HepG2 (cell line): Measurements from ENCODE around the gene TCAF1. TPM values are rescaled to one million over a fixed set of nuclear protein-coding genes. Genes with fewer than 3 reads are reported as not detected.

Experiments
- ATF1 ChIP-seq: IDR thresholded peaks from 2 replicates; pipeline ENCODE4 v1.6.1; 2016; ENCODE audit warnings: mild to moderate bottlenecking, control low read depth
- GABPA ChIP-seq, 2 experiments: IDR thresholded peaks; 2 replicates each; pipeline ENCODE4 v1.6.1; 2011 to 2016; ENCODE audit warnings: low read depth in 2 of 2, low read length in 1 of 2, missing biosample characterization in 1 of 2, missing genetic modification characterization in 1 of 2
- LCORL ChIP-seq, 2 experiments: fragments of 450-650 bp in 1 of 2; sonication (generic) in 1 of 2; formaldehyde crosslinking in 1 of 2; IDR thresholded peaks; 2 replicates each; pipeline versions ENCODE4 v1.5.0 to v1.6.1; 2017 to 2020; ENCODE audit warnings: antibody characterized with exemption in 1 of 2, missing genetic modification reagents in 1 of 2
- NFRKB ChIP-seq: fragments of 450-650 bp; IDR thresholded peaks from 2 replicates; pipeline ENCODE4 v1.6.1; 2017
- NR3C1 ChIP-seq: sonication (generic); formaldehyde crosslinking; IDR thresholded peaks from 2 replicates; pipeline ENCODE4 v1.4.0; 2020; ENCODE audit warnings: missing genetic modification reagents
- SATB2 ChIP-seq: sonication (generic); formaldehyde crosslinking; IDR thresholded peaks from 2 replicates; pipeline ENCODE4 v1.5.0; 2020; ENCODE audit warnings: missing genetic modification reagents
- YY1 ChIP-seq: IDR thresholded peaks from 2 replicates; pipeline ENCODE4 v1.6.1; 2011; ENCODE audit warnings: low read length, low read depth, moderate library complexity, mild to moderate bottlenecking; ENCODE audit not compliant: insufficient read depth, insufficient replicate concordance
- ZBTB7A ChIP-seq: sonication (generic); formaldehyde crosslinking; IDR thresholded peaks from 2 replicates; pipeline ENCODE4 v1.8.0; 2022; ENCODE audit warnings: mild to moderate bottlenecking, missing genetic modification reagents
- ZFP1 ChIP-seq: IDR thresholded peaks from 2 replicates; pipeline ENCODE4 v1.6.1; 2016
- ZNF124 ChIP-seq: sonication (generic); formaldehyde crosslinking; IDR thresholded peaks from 2 replicates; pipeline ENCODE4 v1.4.0; 2020; ENCODE audit warnings: missing genetic modification reagents
- ZNF547 ChIP-seq: sonication (generic); formaldehyde crosslinking; IDR thresholded peaks from 2 replicates; pipeline ENCODE4 v1.5.1; 2020; ENCODE audit warnings: mild to moderate bottlenecking, missing genetic modification reagents
- ZNF713 ChIP-seq: sonication (generic); formaldehyde crosslinking; IDR thresholded peaks from 2 replicates; pipeline ENCODE4 v1.4.0; 2020; ENCODE audit warnings: mild to moderate bottlenecking, missing genetic modification reagents
- ZNF720 ChIP-seq: sonication (generic); formaldehyde crosslinking; IDR thresholded peaks from 2 replicates; pipeline ENCODE4 v1.4.0; 2020; ENCODE audit warnings: missing genetic modification reagents
- polyA plus RNA-seq, 8 experiments: library from polyadenylated mRNA; depleted of rRNA in 3 of 8; stranded (reverse) in 7 of 8; unstranded in 1 of 8; fragments of >200 nt; fragmentation: Illumina TruSeq in 4 of 8; extraction: Trizol in 4 of 8; gene quantifications; 2 replicates each; pipeline versions ENCODE4 v1.2.1 to v1.2.3, GENCODE V29; 2011 to 2016; ENCODE audit warnings: low read depth in 4 of 8, missing spikeins in 1 of 8, mixed read lengths in 1 of 8; ENCODE audit not compliant: insufficient read depth in 1 of 8
- total RNA-seq, 5 experiments: library from RNA; depleted of rRNA; stranded (reverse); fragments of >200 nt; fragmentation: Illumina TruSeq; extraction: Trizol; gene quantifications; 2 replicates each; pipeline ENCODE4 v1.2.3, GENCODE V29; 2016; ENCODE audit warnings: low read depth in 1 of 5
- TF ChIP-seq, protein P1 (sequence below): sonication (generic); formaldehyde crosslinking; IDR thresholded peaks from 2 replicates; pipeline ENCODE4 v1.4.0; 2020; ENCODE audit warnings: mild to moderate bottlenecking, missing genetic modification reagents
- TF ChIP-seq, protein P2 (sequence below): sonication (generic); formaldehyde crosslinking; IDR thresholded peaks from 2 replicates; pipeline ENCODE4 v1.8.1; 2022; ENCODE audit warnings: mild to moderate bottlenecking, missing genetic modification reagents
- TF ChIP-seq, protein P3 (sequence below): IDR thresholded peaks from 2 replicates; pipeline ENCODE4 v1.6.1; 2018; ENCODE audit warnings: missing genetic modification reagents, mild to moderate bottlenecking, missing compliant biosample characterization
- TF ChIP-seq, protein P4 (sequence below): sonication (generic); formaldehyde crosslinking; IDR thresholded peaks from 2 replicates; pipeline ENCODE4 v1.5.0; 2020; ENCODE audit warnings: mild to moderate bottlenecking, missing genetic modification reagents
- TF ChIP-seq, protein P5 (sequence below): sonication (generic); formaldehyde crosslinking; IDR thresholded peaks from 2 replicates; pipeline ENCODE4 v1.5.1; 2020; ENCODE audit warnings: missing genetic modification reagents, mild to moderate bottlenecking, borderline replicate concordance
- TF ChIP-seq, protein P6 (sequence below): sonication (generic); formaldehyde crosslinking; IDR thresholded peaks from 2 replicates; pipeline ENCODE4 v1.4.0; 2020; ENCODE audit warnings: low read depth, mild to moderate bottlenecking, missing genetic modification reagents

Gene TCAF1
- total and polyA plus RNA-seq, 2 of the 13 experiments (the other 11 are each of a cell fraction or from before 2014, with no cell fraction given), result 36.2 to 101 TPM

DNA sequence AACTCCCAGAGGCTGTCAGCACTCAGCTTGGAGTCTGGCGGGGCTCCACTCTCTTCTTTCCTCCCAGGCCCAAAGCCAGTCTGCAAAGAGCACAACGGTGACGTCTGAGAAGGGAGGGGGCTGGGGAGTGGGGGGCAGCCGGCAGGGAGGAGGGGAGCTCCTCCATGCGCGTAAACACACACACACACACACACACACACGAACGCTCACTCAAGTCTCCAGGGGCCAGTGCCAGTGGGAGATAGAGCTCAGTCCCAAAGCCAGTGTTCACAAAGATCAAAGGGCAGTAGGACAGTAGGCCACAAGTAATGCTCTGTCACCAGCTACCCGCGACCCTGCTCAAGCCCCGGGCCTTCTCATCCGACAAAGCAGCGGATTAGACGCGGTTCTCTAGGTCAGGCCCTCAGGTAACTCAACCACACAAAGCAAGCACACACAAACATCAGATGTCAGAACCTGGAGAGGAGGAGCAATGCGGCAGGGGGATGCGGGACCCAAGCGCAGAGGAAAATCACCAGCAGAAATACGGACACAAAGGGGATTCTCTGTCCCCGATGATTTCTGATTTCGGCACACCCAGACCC lies 19.9 kb downstream of the TCAF1 start (continued):
- TF ChIP-seq, protein P1, sequence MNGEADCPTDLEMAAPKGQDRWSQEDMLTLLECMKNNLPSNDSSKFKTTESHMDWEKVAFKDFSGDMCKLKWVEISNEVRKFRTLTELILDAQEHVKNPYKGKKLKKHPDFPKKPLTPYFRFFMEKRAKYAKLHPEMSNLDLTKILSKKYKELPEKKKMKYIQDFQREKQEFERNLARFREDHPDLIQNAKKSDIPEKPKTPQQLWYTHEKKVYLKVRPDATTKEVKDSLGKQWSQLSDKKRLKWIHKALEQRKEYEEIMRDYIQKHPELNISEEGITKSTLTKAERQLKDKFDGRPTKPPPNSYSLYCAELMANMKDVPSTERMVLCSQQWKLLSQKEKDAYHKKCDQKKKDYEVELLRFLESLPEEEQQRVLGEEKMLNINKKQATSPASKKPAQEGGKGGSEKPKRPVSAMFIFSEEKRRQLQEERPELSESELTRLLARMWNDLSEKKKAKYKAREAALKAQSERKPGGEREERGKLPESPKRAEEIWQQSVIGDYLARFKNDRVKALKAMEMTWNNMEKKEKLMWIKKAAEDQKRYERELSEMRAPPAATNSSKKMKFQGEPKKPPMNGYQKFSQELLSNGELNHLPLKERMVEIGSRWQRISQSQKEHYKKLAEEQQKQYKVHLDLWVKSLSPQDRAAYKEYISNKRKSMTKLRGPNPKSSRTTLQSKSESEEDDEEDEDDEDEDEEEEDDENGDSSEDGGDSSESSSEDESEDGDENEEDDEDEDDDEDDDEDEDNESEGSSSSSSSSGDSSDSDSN, result peak; percentile 79; the same call in 1 of the 2 replicates
- TF ChIP-seq LCORL (IDR thresholded peaks at IDR 0.05), result no peak
- no peak for TF ChIP-seq LCORL (CRISPR knock-in tag; IDR thresholded peaks at IDR 0.05)
- peak; percentile 36 for TF ChIP-seq YY1
- no peak for TF ChIP-seq ATF1
- TF ChIP-seq, protein P2, sequence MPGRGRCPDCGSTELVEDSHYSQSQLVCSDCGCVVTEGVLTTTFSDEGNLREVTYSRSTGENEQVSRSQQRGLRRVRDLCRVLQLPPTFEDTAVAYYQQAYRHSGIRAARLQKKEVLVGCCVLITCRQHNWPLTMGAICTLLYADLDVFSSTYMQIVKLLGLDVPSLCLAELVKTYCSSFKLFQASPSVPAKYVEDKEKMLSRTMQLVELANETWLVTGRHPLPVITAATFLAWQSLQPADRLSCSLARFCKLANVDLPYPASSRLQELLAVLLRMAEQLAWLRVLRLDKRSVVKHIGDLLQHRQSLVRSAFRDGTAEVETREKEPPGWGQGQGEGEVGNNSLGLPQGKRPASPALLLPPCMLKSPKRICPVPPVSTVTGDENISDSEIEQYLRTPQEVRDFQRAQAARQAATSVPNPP (CRISPR knock-in tag), result no peak
- no peak for TF ChIP-seq ZNF713 (CRISPR knock-in tag)
- no peak for TF ChIP-seq SATB2 (CRISPR knock-in tag)
- no peak for TF ChIP-seq GABPA (IDR thresholded peaks at IDR 0.05; ENCODE audit: low read depth, low read length)
- no peak for TF ChIP-seq GABPA (CRISPR knock-in tag; IDR thresholded peaks at IDR 0.05; ENCODE audit: low read depth)
- no peak for TF ChIP-seq ZNF547 (CRISPR knock-in tag)
- no peak for TF ChIP-seq ZBTB7A (CRISPR knock-in tag)
- no peak for TF ChIP-seq ZNF720 (CRISPR knock-in tag)
- no peak for TF ChIP-seq NFRKB
- TF ChIP-seq, protein P3, sequence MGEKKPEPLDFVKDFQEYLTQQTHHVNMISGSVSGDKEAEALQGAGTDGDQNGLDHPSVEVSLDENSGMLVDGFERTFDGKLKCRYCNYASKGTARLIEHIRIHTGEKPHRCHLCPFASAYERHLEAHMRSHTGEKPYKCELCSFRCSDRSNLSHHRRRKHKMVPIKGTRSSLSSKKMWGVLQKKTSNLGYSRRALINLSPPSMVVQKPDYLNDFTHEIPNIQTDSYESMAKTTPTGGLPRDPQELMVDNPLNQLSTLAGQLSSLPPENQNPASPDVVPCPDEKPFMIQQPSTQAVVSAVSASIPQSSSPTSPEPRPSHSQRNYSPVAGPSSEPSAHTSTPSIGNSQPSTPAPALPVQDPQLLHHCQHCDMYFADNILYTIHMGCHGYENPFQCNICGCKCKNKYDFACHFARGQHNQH, result peak; percentile 49
- TF ChIP-seq ZFP1 (CRISPR knock-in tag), result no peak
- no peak for TF ChIP-seq NR3C1 (CRISPR knock-in tag)
- TF ChIP-seq, protein P4, sequence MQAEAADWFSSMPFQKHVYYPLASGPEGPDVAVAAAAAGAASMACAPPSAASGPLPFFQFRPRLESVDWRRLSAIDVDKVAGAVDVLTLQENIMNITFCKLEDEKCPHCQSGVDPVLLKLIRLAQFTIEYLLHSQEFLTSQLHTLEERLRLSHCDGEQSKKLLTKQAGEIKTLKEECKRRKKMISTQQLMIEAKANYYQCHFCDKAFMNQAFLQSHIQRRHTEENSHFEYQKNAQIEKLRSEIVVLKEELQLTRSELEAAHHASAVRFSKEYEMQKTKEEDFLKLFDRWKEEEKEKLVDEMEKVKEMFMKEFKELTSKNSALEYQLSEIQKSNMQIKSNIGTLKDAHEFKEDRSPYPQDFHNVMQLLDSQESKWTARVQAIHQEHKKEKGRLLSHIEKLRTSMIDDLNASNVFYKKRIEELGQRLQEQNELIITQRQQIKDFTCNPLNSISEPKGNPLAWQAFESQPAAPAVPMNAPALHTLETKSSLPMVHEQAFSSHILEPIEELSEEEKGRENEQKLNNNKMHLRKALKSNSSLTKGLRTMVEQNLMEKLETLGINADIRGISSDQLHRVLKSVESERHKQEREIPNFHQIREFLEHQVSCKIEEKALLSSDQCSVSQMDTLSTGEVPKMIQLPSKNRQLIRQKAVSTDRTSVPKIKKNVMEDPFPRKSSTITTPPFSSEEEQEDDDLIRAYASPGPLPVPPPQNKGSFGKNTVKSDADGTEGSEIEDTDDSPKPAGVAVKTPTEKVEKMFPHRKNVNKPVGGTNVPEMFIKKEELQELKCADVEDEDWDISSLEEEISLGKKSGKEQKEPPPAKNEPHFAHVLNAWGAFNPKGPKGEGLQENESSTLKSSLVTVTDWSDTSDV (CRISPR knock-in tag), result no peak
- TF ChIP-seq, protein P5, sequence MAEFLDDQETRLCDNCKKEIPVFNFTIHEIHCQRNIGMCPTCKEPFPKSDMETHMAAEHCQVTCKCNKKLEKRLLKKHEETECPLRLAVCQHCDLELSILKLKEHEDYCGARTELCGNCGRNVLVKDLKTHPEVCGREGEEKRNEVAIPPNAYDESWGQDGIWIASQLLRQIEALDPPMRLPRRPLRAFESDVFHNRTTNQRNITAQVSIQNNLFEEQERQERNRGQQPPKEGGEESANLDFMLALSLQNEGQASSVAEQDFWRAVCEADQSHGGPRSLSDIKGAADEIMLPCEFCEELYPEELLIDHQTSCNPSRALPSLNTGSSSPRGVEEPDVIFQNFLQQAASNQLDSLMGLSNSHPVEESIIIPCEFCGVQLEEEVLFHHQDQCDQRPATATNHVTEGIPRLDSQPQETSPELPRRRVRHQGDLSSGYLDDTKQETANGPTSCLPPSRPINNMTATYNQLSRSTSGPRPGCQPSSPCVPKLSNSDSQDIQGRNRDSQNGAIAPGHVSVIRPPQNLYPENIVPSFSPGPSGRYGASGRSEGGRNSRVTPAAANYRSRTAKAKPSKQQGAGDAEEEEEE (CRISPR knock-in tag), result no peak
- TF ChIP-seq, protein P6, sequence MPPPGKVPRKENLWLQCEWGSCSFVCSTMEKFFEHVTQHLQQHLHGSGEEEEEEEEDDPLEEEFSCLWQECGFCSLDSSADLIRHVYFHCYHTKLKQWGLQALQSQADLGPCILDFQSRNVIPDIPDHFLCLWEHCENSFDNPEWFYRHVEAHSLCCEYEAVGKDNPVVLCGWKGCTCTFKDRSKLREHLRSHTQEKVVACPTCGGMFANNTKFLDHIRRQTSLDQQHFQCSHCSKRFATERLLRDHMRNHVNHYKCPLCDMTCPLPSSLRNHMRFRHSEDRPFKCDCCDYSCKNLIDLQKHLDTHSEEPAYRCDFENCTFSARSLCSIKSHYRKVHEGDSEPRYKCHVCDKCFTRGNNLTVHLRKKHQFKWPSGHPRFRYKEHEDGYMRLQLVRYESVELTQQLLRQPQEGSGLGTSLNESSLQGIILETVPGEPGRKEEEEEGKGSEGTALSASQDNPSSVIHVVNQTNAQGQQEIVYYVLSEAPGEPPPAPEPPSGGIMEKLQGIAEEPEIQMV, result no peak
- TF ChIP-seq ZNF124 (CRISPR knock-in tag), result no peak
